ENCODE measurements around the gene RPAP3. TPM values are rescaled to one million over a fixed set of nuclear protein-coding genes. Genes with fewer than 3 reads are reported as not detected.

Gene RPAP3, protein sequence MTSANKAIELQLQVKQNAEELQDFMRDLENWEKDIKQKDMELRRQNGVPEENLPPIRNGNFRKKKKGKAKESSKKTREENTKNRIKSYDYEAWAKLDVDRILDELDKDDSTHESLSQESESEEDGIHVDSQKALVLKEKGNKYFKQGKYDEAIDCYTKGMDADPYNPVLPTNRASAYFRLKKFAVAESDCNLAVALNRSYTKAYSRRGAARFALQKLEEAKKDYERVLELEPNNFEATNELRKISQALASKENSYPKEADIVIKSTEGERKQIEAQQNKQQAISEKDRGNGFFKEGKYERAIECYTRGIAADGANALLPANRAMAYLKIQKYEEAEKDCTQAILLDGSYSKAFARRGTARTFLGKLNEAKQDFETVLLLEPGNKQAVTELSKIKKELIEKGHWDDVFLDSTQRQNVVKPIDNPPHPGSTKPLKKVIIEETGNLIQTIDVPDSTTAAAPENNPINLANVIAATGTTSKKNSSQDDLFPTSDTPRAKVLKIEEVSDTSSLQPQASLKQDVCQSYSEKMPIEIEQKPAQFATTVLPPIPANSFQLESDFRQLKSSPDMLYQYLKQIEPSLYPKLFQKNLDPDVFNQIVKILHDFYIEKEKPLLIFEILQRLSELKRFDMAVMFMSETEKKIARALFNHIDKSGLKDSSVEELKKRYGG
- total RNA-seq = 10 to 100 TPM; 12.2 to 14.3 TPM

DNA sequence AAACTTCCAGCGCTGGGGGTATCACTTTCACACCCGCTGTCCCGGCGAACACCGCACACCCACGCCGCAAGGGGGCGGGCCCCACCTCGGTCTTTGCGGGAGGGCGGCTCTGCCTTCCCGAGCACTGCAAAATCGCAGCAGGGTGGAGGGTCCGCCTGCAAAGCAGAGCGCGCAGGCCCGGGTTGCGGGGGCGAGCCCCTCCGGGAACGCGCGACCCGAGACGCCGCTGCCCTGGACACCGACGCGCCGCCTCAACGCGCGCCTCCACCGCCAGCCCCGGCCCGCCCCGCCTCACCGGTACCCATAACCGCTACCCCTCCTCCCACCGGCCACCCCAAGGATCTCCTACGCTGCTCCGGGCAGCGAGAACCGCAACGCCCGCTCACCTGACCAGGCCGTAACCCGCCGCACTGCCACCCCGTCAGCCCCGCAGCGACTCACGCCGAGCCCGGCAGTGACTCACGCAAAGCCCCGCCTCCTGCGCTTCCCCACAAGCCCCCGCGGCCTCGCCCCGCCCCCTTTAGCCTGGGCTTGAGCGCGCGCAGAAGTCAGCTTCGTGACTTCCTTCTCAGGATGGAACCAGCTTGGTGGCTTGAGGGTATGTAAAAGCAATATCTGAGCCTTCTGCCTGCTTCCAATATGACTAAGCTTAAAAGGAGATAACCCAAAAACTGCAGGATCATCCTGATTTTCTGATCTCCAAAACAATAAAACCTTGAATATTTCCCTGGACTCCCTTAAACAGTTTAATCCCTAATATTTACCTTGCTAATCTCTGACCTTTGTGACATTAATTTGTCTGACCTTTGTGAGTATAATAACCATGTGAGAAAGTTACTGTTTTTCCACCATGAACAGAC lies at the start of gene RPAP3:
RPAP3 (minus strand) TSS at position 465 of the 860 bp plus-strand sequence. CDS start 3,190 bp downstream, outside the sequence.
- Histone ChIP-seq H3K4me3 (peak within 1 kb of the TSS; percentile 93 to 99), H3K9me3 (no peaks in the 10 kb centered on the region), H3K27me3 (no peaks in the 10 kb centered on the region), H3K27ac (peak within 1 kb of the TSS; percentile 85 to 93), H3K36me3 (peaks cover under 1% of the 10 kb centered on the region), H3K4me1 (peaks cover 0 to 12% of the 10 kb centered on the region in 2 donors)
- peak; percentile 95 for DNase-seq (ENCODE audit: low spot score)
- TF ChIP-seq, protein P1, sequence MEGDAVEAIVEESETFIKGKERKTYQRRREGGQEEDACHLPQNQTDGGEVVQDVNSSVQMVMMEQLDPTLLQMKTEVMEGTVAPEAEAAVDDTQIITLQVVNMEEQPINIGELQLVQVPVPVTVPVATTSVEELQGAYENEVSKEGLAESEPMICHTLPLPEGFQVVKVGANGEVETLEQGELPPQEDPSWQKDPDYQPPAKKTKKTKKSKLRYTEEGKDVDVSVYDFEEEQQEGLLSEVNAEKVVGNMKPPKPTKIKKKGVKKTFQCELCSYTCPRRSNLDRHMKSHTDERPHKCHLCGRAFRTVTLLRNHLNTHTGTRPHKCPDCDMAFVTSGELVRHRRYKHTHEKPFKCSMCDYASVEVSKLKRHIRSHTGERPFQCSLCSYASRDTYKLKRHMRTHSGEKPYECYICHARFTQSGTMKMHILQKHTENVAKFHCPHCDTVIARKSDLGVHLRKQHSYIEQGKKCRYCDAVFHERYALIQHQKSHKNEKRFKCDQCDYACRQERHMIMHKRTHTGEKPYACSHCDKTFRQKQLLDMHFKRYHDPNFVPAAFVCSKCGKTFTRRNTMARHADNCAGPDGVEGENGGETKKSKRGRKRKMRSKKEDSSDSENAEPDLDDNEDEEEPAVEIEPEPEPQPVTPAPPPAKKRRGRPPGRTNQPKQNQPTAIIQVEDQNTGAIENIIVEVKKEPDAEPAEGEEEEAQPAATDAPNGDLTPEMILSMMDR (IDR thresholded peaks at IDR 0.05) = peak; percentile 72 to 81

DNA sequence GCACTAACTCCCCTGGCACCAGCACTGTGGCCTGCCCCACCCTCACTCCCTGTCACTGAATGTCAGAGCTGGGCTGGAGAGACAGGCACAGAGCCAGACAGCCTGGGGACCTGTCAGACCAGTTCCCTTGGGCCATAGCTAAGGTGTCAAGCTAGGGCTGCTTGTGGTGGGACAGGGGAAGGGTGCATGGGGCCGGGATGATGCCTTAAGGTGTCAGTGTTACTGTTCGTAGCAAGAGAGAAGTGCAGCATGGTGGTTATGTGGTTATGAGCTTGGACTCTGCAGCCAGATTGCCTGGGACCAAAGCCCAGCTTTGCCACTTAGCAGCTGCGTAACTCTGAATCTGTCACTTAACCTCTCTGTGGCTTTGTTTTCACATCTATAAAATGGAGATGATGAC lies 49.1 kb upstream of the RPAP3 start:
- H3K4me3 ChIP-seq = peak overlapping the region in 1 of 2 donors; percentile 65
- H3K36me3 ChIP-seq = peaks cover 5% of the 10 kb centered on the region
- H3K9me3 ChIP-seq = no peaks in the 10 kb centered on the region
- no peak for DNase-seq (ENCODE audit: low spot score)
- TF ChIP-seq, protein P1 (IDR thresholded peaks at IDR 0.05) = no peak
- H3K27ac ChIP-seq = peak overlapping the region; percentile 81 to 85
- H3K4me1 ChIP-seq = peaks cover 0 to 89% of the 10 kb centered on the region in 2 donors
- no peaks in the 10 kb centered on the region for H3K27me3 ChIP-seq

DNA sequence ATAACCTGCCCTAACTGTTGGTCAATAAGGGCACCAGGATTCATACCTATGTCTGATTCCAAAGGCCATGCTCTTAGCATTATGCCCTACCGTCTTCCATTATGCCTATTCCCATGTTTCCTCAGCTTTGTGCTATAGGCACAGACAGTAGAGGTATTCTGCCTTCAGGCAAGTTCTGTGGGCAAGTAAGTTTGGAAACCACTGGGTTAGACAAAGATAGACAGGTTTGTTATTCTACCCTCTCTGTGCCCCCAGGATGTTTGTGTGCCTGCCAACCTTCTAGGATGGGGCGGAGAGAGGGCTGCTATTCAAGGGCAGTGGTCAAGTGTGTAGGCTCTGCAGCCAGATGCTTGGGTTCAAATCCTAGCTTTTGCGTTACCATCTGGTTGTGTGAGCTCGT lies 48.3 kb upstream of the RPAP3 start:
- H3K4me3 ChIP-seq = peak overlapping the region in 1 of 2 donors; percentile 14
- peaks cover 9% of the 10 kb centered on the region for H3K36me3 ChIP-seq
- no peaks in the 10 kb centered on the region for H3K27me3 ChIP-seq
- H3K27ac ChIP-seq = peak overlapping the region; percentile 81 to 85
- no peaks in the 10 kb centered on the region for H3K9me3 ChIP-seq
- DNase-seq (ENCODE audit: low spot score) = no peak
- TF ChIP-seq, protein P1 (IDR thresholded peaks at IDR 0.05) = no peak
- peaks cover 0 to 81% of the 10 kb centered on the region in 2 donors for H3K4me1 ChIP-seq

DNA sequence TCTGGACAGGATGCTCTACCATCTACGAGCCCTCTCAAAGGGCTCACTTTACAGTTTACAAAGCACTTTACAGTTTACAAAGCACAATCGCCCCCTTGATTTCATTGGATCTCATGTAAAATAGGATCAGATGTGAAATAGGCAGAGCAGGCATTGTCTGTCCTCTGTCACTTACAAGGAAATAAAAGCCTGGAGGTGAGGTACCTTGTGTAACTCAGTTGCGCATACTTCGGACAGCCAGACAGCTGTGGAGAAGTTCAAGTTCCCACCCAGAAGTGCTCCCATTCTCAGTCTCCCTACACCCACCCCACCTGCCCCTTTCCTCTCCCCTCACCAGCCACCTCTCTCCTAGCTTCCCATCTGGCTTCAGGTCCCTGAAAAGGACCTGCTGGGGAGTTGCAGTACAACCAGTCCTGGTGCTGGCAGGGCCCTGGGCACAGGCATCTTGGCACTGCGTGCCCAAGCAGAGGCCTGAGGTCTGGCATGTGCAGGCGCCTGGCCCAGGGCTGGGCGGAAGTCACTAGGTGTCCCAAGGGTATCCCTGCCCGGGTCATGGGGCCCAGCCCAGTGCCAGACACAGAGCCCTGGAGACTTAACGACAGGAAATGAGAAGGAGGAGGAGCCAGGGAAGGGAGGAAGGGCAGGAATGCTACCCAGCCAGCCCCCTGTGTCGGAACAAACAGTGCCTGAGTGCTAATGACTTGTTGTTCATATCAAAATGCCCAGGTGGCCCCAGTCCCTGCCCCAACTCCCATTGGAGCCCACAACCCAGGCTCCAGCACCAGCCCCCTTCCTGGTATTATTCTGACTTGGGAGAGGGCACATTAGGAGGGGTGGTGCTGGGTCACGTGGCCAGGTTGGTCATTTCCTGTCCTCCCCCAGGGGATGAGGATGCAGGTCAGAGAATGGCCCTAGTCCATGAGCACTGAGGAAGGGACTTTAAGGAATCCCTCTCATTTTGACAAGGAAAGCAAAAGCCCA lies 47.5 kb upstream of the RPAP3 start:
- H3K4me1 ChIP-seq = peaks cover 0 to 77% of the 10 kb centered on the region in 2 donors
- H3K27me3 ChIP-seq = no peaks in the 10 kb centered on the region
- TF ChIP-seq, protein P1 (IDR thresholded peaks at IDR 0.05) = no peak
- no peaks in the 10 kb centered on the region for H3K9me3 ChIP-seq
- peak overlapping the region; percentile 81 to 85 for H3K27ac ChIP-seq
- peak; percentile 83 for DNase-seq (ENCODE audit: low spot score)
- peaks cover 9% of the 10 kb centered on the region for H3K36me3 ChIP-seq
- H3K4me3 ChIP-seq = peak overlapping the region in 1 of 2 donors; percentile 14
